Measurements from ENCODE around the gene PDGFRB. TPM values are rescaled to one million over a fixed set of nuclear protein-coding genes. Genes with fewer than 3 reads are reported as not detected.

Gene PDGFRB
- total and polyA plus RNA-seq, 2 of the 4 experiments (the other 2 are of a cell fraction), result 108 to 124 TPM

DNA sequence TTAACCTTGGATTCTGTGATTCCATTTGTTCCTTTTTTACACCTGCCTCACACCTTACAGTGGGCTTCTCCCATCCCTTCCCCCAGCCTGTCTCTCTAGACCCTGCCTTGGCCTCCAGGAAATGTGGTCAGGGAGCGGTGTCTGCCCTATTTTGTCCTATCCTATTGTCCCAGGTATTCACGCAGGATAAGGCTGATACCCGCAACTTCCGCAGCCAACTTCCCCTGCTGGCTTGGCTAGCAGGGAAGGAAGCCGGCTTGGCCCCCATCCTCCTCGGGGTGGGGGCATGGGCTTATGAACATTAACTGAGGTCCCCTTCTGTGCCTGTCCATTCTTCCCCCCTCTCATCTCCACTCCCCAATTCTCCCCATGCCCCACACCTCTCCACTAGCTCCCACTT is 72.8 kb downstream of the PDGFRB start:
- peaks cover 3% of the 10 kb centered on the region; the same call in 1 of the 2 replicates for H3K9me1 ChIP-seq (ENCODE audit: insufficient read depth, low read length)

More for the DNA sequence above, 72.8 kb downstream of the PDGFRB start:
- Histone ChIP-seq H3K79me1 (ENCODE audit: low read depth in 1 of 2, low read length in 2 of 2) (no peaks in the 10 kb centered on the region), H2AK5ac (ENCODE audit: low read depth, low read length) (no peak overlapping the region), H2AFZ (replicated peaks; ENCODE audit: low read length, poor library complexity) (no peak overlapping the region), H4K5ac (ENCODE audit: low read depth, low read length) (no peak overlapping the region), H3K4me3 (ENCODE audit: insufficient read depth, low read depth, low read length) (no peak overlapping the region), H2BK20ac (ENCODE audit: low read depth, low read length) (no peak overlapping the region), H3K56ac (ENCODE audit: extremely low read depth, insufficient read depth, low read length) (no peak overlapping the region), H4K20me1 (ENCODE audit: insufficient read depth, low read length) (no peaks in the 10 kb centered on the region), H3K9ac (ENCODE audit: low read depth, low read length) (no peak overlapping the region), H3K36me3 (ENCODE audit: control insufficient read depth, insufficient read depth, low read length) (no peaks in the 10 kb centered on the region), H4K91ac (ENCODE audit: insufficient read depth, low read depth, low read length) (no peak overlapping the region), H2BK5ac (ENCODE audit: low read depth, low read length, poor library complexity, severe bottlenecking) (no peak overlapping the region), H2BK120ac (ENCODE audit: low read depth, low read length) (no peak overlapping the region), H3K27me3 (ENCODE audit: control insufficient read depth, insufficient read depth, low read length) (peaks cover 27% of the 10 kb centered on the region), H3K4ac (ENCODE audit: low read depth, low read length) (no peak overlapping the region), H3K18ac (ENCODE audit: low read depth, low read length) (no peak overlapping the region), H3K9me3 (ENCODE audit: control insufficient read depth, insufficient read depth, low read length) (no peaks in the 10 kb centered on the region), H3K4me1 (ENCODE audit: control insufficient read depth, insufficient read depth, low read length) (peaks cover 4% of the 10 kb centered on the region; the same call in 1 of the 2 replicates), H2AK9ac (replicated peaks; ENCODE audit: low read depth, low read length, poor library complexity) (no peak overlapping the region), H3K27ac (ENCODE audit: insufficient read depth, low read length) (no peak overlapping the region), H2BK15ac (ENCODE audit: low read depth, low read length) (no peak overlapping the region), H3K4me2 (ENCODE audit: low read depth, low read length) (no peak overlapping the region), H4K8ac (ENCODE audit: low read depth in 2 of 2, low read length in 2 of 2) (no peak overlapping the region), H3K23ac (ENCODE audit: low read depth, low read length) (no peak overlapping the region), H3K14ac (replicated peaks; ENCODE audit: low read depth, low read length) (no peak overlapping the region)
- no CpG with 5 or more reads among the region's 6 CpGs for WGBS, 2 experiments (ENCODE audit: extremely low coverage in 2 of 2, insufficient read length in 1 of 2)
- dilution Hi-C loops (cut with HindIII; ENCODE audit: low sequenced_read_pairs, unreplicated experiment) (no loop called here), in situ Hi-C loops (cut with MboI; ENCODE audit: low sequenced_read_pairs) (no loop called here), intact Hi-C loops (cut with micrococcal nuclease) (no loop called here)
- no TSS peak for BruUV-seq (replicated peaks)
- ChIA-PET CTCF (no interaction called here), POLR2A (ENCODE audit: unreplicated experiment) (no interaction called here)
- DNase-seq, result no peak
- TF ChIP-seq NFE2L2 (IDR thresholded peaks at IDR 0.05; ENCODE audit: low read depth, low read length), result no peak
- TF ChIP-seq RCOR1 (IDR thresholded peaks at IDR 0.05; ENCODE audit: insufficient replicate concordance, low read length), result no peak
- no peak for TF ChIP-seq BHLHE40 (IDR thresholded peaks at IDR 0.05; ENCODE audit: low read depth, low read length)
- TF ChIP-seq MAZ (IDR thresholded peaks at IDR 0.05; ENCODE audit: borderline replicate concordance, low read depth, low read length), result no peak
- TF ChIP-seq, protein P1, sequence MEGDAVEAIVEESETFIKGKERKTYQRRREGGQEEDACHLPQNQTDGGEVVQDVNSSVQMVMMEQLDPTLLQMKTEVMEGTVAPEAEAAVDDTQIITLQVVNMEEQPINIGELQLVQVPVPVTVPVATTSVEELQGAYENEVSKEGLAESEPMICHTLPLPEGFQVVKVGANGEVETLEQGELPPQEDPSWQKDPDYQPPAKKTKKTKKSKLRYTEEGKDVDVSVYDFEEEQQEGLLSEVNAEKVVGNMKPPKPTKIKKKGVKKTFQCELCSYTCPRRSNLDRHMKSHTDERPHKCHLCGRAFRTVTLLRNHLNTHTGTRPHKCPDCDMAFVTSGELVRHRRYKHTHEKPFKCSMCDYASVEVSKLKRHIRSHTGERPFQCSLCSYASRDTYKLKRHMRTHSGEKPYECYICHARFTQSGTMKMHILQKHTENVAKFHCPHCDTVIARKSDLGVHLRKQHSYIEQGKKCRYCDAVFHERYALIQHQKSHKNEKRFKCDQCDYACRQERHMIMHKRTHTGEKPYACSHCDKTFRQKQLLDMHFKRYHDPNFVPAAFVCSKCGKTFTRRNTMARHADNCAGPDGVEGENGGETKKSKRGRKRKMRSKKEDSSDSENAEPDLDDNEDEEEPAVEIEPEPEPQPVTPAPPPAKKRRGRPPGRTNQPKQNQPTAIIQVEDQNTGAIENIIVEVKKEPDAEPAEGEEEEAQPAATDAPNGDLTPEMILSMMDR (conservative IDR thresholded peaks at IDR 0.05; ENCODE audit: low read depth, low read length), result no peak
- TF ChIP-seq CEBPB (IDR thresholded peaks at IDR 0.05; ENCODE audit: low read depth, low read length), result no peak
- no peak for TF ChIP-seq MAFK (IDR thresholded peaks at IDR 0.05; ENCODE audit: low read depth, low read length)
- no peak for TF ChIP-seq POLR2A (IDR thresholded peaks at IDR 0.05; ENCODE audit: low read depth, low read length)
- no peak for TF ChIP-seq MXI1 (IDR thresholded peaks at IDR 0.05; ENCODE audit: borderline replicate concordance, low read depth, low read length)
- TF ChIP-seq, protein P2, sequence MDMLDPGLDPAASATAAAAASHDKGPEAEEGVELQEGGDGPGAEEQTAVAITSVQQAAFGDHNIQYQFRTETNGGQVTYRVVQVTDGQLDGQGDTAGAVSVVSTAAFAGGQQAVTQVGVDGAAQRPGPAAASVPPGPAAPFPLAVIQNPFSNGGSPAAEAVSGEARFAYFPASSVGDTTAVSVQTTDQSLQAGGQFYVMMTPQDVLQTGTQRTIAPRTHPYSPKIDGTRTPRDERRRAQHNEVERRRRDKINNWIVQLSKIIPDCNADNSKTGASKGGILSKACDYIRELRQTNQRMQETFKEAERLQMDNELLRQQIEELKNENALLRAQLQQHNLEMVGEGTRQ (IDR thresholded peaks at IDR 0.05; ENCODE audit: low read depth, low read length), result no peak
- TF ChIP-seq RFX5 (IDR thresholded peaks at IDR 0.05; ENCODE audit: low read depth, low read length), result no peak
- no peak for TF ChIP-seq CHD1 (IDR thresholded peaks at IDR 0.05; ENCODE audit: low read depth, low read length)
- TF ChIP-seq FOS (IDR thresholded peaks at IDR 0.05; ENCODE audit: low read depth, low read length), result no peak
- TF ChIP-seq SMC3 (IDR thresholded peaks at IDR 0.05; ENCODE audit: low read depth, low read length), result no peak
- TF ChIP-seq, protein P3, sequence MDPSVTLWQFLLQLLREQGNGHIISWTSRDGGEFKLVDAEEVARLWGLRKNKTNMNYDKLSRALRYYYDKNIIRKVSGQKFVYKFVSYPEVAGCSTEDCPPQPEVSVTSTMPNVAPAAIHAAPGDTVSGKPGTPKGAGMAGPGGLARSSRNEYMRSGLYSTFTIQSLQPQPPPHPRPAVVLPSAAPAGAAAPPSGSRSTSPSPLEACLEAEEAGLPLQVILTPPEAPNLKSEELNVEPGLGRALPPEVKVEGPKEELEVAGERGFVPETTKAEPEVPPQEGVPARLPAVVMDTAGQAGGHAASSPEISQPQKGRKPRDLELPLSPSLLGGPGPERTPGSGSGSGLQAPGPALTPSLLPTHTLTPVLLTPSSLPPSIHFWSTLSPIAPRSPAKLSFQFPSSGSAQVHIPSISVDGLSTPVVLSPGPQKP (IDR thresholded peaks at IDR 0.05; ENCODE audit: borderline replicate concordance, low read depth, low read length), result no peak
- no peak for TF ChIP-seq RAD21 (IDR thresholded peaks at IDR 0.05; ENCODE audit: low read length)
- no peak for ATAC-seq (ENCODE audit: low read depth)
